Measurements from ENCODE around the gene SGMS1. TPM values are rescaled to one million over a fixed set of nuclear protein-coding genes. Genes with fewer than 3 reads are reported as not detected.

The SGMS1 gene
- total RNA-seq, 1 donor from 2014 or later = 78.8 TPM

- DNase-seq (ENCODE audit: low spot score) = no peak
Measured at GRCh38 chr10:50636618-50637579, 13.1 kb upstream of the SGMS1 start.

DNA sequence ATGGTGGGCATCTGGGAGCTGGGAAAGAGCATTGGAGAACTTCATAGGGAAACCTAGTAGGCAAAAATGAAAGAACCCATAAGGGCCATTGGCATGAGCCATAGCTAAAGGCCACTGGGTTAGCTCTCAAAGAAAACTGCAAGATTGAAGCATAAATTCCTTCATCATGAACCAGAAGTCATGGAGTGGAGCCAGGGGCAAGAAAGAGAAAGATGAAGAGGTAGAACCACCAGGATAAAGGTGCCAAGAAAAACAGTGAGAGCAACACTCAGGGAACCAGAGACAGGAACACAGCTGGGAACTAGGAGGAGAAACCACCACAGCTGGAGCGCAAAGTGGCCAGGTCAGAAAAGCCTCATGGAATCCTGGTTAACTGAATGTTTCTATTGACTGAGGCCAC is 11.5 kb upstream of the SGMS1 start:
- no peak for DNase-seq (ENCODE audit: low spot score)

DNA sequence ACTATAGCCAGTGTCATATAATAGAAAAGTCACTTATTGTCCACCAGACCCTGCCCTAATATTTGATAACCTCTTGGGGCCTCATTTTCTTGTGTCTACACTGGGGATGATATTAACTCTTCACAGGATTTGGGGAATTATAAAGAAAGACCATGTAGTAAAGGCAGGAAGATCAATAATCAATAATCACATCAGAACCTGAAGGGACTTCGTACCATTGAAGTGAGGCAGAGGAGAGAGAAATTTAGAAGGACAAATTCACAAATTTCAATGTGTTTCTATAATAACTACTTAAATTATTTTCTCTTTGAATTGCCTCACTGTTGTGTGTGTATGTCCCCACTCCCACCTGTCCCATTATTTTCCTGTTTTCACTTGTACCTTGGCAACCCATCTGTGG is 10.7 kb upstream of the SGMS1 start:
- DNase-seq (ENCODE audit: low spot score) = no peak

- DNase-seq (ENCODE audit: low spot score) = no peak
Measured at GRCh38 chr10:50631052-50631451, 7.3 kb upstream of the SGMS1 start.

DNA sequence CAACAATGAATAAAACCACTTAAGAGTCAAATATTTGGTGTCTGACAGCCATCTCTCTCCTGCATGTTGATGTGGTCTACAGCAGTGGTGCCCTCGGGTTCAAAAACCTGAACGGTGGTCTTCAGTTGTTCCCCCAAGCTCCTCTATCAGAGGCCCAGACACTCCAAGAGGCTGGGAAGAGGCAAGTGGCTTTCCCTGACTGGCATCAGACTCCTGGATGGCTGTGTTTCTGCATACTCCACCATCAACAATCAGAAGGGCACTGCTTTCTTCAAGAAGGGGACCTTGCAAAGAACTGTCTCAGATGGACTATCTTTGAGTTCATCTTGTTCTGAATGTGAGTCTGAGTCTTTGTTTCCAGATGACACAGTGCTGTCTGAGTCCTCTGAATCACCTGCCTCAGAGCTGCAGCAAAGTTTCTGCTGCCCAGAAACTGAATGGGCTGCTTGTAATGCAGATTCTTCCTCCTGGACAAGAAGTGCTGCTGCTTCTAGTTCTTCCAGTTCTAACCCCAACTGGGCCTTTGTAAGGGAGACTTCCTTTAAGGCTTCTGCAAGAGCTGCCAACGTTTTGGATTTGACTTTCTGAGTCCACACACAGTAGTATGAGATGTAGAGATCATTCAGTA is 5.9 kb upstream of the SGMS1 start:
- DNase-seq (ENCODE audit: low spot score) = no peak

GRCh38 chr10:50627896-50628295 is 4.1 kb upstream of the SGMS1 start:
- DNase-seq (ENCODE audit: low spot score) = no peak

GRCh38 chr10:50627443-50627842 is 3.7 kb upstream of the SGMS1 start:
- no peak for DNase-seq (ENCODE audit: low spot score)

- no peak for DNase-seq (ENCODE audit: low spot score)
Measured at GRCh38 chr10:50625649-50626132, 1.9 kb upstream of the SGMS1 start.

GRCh38 chr10:50624866-50625501 is 1.2 kb upstream of the SGMS1 start:
- peak; percentile 81 for DNase-seq (ENCODE audit: low spot score)

DNA sequence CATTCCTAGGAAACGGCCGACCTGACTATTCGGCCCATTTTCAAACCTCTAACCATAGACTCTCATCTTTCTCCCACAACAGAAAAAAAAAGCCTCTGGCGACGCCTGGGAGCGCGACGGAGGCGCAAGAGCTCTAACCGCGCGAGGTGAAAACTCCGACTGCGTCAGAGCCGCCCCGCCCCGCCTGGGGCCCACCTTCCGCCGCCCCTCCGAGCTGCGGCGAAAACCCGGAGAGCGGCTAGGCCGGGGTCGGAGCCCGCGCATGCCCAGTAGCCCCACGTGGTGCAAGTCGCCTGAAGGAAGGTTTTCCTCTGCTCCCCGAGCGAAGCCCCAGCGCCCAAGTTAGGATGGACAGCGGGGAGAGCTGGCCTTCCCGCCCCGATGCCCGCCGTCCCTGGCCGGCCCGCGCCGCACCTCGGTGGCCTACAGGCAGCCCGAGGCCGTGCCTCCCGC is 683 bp upstream of the SGMS1 start:
- peak; percentile 98 for DNase-seq (ENCODE audit: low spot score)

DNA sequence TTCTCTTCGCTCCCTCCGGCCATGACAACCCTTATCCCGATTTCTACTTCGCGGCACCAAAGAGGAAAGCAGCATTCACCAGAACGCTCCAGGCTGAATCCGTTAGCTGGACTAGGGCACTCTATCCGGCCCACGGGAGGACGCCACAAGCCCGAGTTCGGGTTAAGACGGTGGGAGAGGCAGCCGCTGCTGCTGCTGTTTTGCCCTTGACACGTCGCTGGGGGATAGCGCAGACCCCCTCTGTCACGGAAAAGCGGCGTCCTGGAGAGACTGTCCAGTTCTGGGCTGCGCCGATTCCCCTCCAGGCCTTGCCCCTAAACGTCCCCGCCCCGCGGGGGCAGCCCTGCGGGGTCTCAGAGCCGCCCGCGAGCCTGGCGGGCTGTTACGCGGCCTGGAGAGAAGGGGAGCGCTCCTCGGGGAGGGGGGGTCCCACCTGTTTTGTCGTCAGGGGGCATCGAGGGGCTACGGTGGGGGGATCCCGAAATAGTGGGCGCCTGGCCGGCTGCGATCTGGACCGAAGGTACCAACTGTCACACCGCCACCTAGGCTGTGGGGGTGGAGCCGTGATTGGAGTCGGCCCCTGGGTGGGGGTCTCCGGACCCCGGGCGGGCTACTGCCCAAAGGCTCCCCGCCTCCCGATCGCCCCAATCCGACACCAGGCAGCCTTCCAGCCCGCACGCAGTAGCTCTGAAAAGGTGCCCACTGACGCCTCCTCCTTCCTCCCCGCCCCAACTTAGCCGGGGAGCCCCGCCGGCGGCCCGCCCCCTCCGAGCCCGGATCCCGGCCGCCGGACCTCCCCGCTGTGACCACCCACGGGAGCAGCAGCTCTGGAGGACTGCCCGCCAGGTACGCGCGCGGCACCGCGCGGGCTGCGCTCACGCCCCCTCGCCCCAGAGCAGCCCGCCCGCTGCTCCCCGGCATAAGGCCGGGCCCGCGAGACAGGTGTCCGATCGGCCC is 772 bp downstream of the SGMS1 start:
- peak; percentile 57 for DNase-seq (ENCODE audit: low spot score)

- DNase-seq (ENCODE audit: low spot score) = peak; percentile 97
Measured at GRCh38 chr10:50621968-50622705, 1.6 kb downstream of the SGMS1 start.

GRCh38 chr10:50620899-50621298 is 2.9 kb downstream of the SGMS1 start:
- no peak for DNase-seq (ENCODE audit: low spot score)

- DNase-seq (ENCODE audit: low spot score) = no peak
Measured at GRCh38 chr10:50619882-50620281, 3.9 kb downstream of the SGMS1 start.

DNA sequence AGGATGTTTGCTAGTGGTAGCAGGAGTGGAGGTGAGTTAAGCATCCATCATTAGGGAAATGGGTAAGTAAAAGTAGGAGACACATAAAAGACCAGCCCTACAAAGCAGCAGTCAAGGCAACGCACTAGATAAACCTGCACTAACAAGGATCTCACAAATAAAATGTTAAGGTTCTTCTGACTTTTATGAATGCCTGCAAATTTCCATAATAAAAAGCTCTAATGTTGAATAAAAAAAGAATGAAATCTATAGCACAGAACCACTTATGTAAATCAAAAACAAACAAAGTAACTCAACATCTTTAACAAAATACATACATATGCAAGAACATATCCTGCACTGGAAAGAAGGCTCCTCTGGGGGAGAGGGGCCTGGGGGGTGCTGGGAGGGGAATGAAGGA is 4.6 kb downstream of the SGMS1 start:
- DNase-seq (ENCODE audit: low spot score) = no peak

GRCh38 chr10:50618624-50619023 is 5.1 kb downstream of the SGMS1 start:
- DNase-seq (ENCODE audit: low spot score) = no peak

GRCh38 chr10:50615658-50616057 is 8.1 kb downstream of the SGMS1 start:
- DNase-seq (ENCODE audit: low spot score) = no peak

GRCh38 chr10:50614444-50615137 is 9.2 kb downstream of the SGMS1 start:
- no peak for DNase-seq (ENCODE audit: low spot score)

- no peak for DNase-seq (ENCODE audit: low spot score)
Measured at GRCh38 chr10:50613726-50614443, 9.9 kb downstream of the SGMS1 start.

Measured in ureter (tissue), 1 donor.